Sigmoid colon (tissue), 4 donors: ENCODE results near the gene SMAP1.

ENCODE experiments used
- EP300 ChIP-seq, 4 donors: sonication (generic); formaldehyde crosslinking; IDR thresholded peaks; one replicate each; pipeline ENCODE4 v1.6.1; 2017; ENCODE audit warnings: antibody characterized with exemption in 4 of 4
- POLR2A ChIP-seq, 2 donors: fragments of 450-650 bp; IDR thresholded peaks; one replicate each; pipeline ENCODE4 v1.6.1; 2016; ENCODE audit warnings: antibody characterized with exemption in 2 of 2, mild to moderate bottlenecking in 2 of 2, moderate library complexity in 2 of 2
- TF ChIP-seq, protein P1 (sequence below), 4 experiments: fragments of 450-650 bp in 3 of 4; fragments of 200-600 bp in 1 of 4; IDR thresholded peaks; one replicate each; pipeline ENCODE4 v1.5.1; 2016 to 2019; ENCODE audit warnings: antibody characterized with exemption in 4 of 4, mild to moderate bottlenecking in 3 of 4, moderate library complexity in 2 of 4

DNA sequence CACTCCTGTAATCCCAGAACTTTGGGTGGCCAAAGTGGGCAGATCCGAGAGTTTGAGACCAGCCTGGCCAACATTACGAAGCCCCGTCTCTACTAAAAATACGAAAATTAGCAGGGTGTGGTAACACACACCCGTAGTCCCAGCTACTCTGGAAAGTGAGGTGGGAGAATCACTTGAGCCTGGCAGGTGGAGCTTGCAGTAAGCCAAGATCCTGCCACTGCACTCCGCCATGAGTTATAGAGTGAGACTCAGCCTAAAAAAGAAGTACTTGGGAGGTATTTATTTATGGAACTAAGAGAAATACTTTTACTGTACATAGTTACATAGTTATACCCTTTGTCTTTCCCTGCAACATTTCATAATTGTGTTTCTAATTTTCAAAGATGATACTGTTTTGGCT is 67.8 kb downstream of the SMAP1 start:
- TF ChIP-seq, protein P1, sequence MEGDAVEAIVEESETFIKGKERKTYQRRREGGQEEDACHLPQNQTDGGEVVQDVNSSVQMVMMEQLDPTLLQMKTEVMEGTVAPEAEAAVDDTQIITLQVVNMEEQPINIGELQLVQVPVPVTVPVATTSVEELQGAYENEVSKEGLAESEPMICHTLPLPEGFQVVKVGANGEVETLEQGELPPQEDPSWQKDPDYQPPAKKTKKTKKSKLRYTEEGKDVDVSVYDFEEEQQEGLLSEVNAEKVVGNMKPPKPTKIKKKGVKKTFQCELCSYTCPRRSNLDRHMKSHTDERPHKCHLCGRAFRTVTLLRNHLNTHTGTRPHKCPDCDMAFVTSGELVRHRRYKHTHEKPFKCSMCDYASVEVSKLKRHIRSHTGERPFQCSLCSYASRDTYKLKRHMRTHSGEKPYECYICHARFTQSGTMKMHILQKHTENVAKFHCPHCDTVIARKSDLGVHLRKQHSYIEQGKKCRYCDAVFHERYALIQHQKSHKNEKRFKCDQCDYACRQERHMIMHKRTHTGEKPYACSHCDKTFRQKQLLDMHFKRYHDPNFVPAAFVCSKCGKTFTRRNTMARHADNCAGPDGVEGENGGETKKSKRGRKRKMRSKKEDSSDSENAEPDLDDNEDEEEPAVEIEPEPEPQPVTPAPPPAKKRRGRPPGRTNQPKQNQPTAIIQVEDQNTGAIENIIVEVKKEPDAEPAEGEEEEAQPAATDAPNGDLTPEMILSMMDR (IDR thresholded peaks at IDR 0.05), result no peak
- TF ChIP-seq EP300 (IDR thresholded peaks at IDR 0.05) (no peak), POLR2A (IDR thresholded peaks at IDR 0.05) (no peak)
